ENCODE data around the gene ASTN2. TPM values are rescaled to one million over a fixed set of nuclear protein-coding genes. Genes with fewer than 3 reads are reported as not detected.

Gene ASTN2
- total and polyA plus RNA-seq, 2 experiments from 2014 or later: 5.8 to 7.5 TPM

DNA sequence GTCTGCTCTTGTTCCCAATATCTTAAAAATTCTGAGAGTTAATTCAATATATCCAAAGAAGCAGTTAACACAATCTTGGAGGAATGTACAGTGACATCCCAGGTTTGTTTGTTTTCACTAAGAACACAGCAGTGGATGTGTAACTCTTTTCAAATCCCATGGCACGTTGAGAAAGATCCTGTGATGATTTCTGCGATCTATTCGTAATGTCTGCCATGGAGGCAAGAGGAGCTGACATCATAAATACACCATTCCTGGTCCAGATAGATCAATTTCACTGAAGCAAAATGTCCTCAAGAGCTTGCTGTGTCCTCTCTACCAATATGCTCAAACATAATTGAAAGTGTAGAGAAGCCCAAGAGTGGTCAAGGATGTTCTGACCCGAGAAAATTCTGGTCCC lies 980.5 kb downstream of the ASTN2 start:
- Histone ChIP-seq H3K27ac (no peak overlapping the region), H3K4me3 (no peak overlapping the region), H3K27me3 (replicated peaks; ENCODE audit: insufficient read depth) (no peaks in the 10 kb centered on the region), H3F3A (ENCODE audit: insufficient read depth) (no peaks in the 10 kb centered on the region), H3K4me1 (ENCODE audit: insufficient read depth) (no peaks in the 10 kb centered on the region), H3K9ac (no peak overlapping the region), H2AFZ (no peak overlapping the region), H3K9me3 (ENCODE audit: low read depth) (no peaks in the 10 kb centered on the region), H4K20me1 (ENCODE audit: insufficient read depth) (no peaks in the 10 kb centered on the region), H3K9me2 (ENCODE audit: insufficient read depth) (no peaks in the 10 kb centered on the region), H3K79me2 (ENCODE audit: insufficient read depth) (no peaks in the 10 kb centered on the region), H3K4me2 (ENCODE audit: unreplicated experiment) (no peak overlapping the region), H3K36me3 (ENCODE audit: low read depth) (no peaks in the 10 kb centered on the region)
- TF ChIP-seq EZH2 (IDR thresholded peaks at IDR 0.05; ENCODE audit: insufficient read depth, poor library complexity, severe bottlenecking) (no peak), EZH2phosphoT487 (IDR thresholded peaks at IDR 0.05; ENCODE audit: insufficient read depth, low read depth) (no peak)
- in situ Hi-C loops (cut with MboI): no loop called here
- DNase-seq: no peak
- 61 to 64% methylated on average over 4 of the region's 4 CpGs for WGBS, 2 experiments (ENCODE audit: low coverage in 1 of 2, low lambda C conversion rate in 2 of 2, missing lambda C conversion rate in 2 of 2)

DNA sequence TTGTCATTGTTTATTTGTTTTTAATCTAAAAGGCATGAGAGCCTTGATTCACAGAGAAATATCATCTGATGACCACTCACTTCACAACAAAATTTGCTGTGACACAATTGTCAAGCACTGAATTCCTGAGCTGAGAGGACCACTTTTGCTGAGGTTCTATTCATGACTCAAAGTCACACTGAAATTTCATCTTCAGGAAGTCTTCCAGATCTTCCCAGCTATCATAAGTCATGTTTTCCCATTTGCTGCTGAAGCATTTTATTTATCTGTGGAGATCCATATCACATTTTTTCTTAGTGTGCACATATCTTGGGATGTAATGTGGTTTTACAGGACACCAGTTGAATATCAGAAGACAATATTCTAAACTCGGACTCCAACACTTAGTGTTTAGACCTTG lies 982.8 kb downstream of the ASTN2 start:
- Histone ChIP-seq H3K36me3 (ENCODE audit: low read depth) (no peaks in the 10 kb centered on the region), H4K20me1 (ENCODE audit: insufficient read depth) (no peaks in the 10 kb centered on the region), H3K27me3 (replicated peaks; ENCODE audit: insufficient read depth) (no peaks in the 10 kb centered on the region), H3K9ac (no peak overlapping the region), H2AFZ (no peak overlapping the region), H3F3A (ENCODE audit: insufficient read depth) (no peaks in the 10 kb centered on the region), H3K4me1 (ENCODE audit: insufficient read depth) (no peaks in the 10 kb centered on the region), H3K27ac (no peak overlapping the region), H3K4me2 (ENCODE audit: unreplicated experiment) (no peak overlapping the region), H3K9me3 (ENCODE audit: low read depth) (no peaks in the 10 kb centered on the region), H3K4me3 (no peak overlapping the region), H3K9me2 (ENCODE audit: insufficient read depth) (no peaks in the 10 kb centered on the region), H3K79me2 (ENCODE audit: insufficient read depth) (no peaks in the 10 kb centered on the region)
- in situ Hi-C loops (cut with MboI): no loop called here
- peak; percentile 5 for DNase-seq
- 85 to 92% methylated on average over 1 of the region's 1 CpG for WGBS, 2 experiments (ENCODE audit: low coverage in 1 of 2, low lambda C conversion rate in 2 of 2, missing lambda C conversion rate in 2 of 2)
- no peak for TF ChIP-seq EZH2phosphoT487 (IDR thresholded peaks at IDR 0.05; ENCODE audit: insufficient read depth, low read depth)
- TF ChIP-seq EZH2 (IDR thresholded peaks at IDR 0.05; ENCODE audit: insufficient read depth, poor library complexity, severe bottlenecking): no peak

DNA sequence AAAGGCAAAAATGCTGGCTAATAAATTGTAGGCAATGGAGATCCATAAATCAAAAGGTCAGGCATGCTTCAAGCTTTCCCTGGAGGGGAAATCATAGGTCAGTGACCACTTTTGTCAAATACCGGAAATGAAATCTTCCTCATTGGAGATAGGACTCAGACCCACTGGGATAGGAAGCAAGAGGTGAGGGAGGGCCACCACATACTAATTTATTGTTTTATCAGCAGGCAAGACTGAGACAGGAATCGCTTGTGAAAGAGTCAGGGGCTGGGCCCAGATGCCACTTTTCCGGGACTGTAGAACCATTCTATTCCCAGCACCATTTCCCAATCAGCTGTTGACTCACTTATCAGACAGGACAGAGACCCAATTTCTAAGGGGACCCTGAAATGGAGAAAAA lies 984.0 kb downstream of the ASTN2 start:
- H3K9me2 ChIP-seq (ENCODE audit: insufficient read depth): no peaks in the 10 kb centered on the region
- no peaks in the 10 kb centered on the region for H3K36me3 ChIP-seq (ENCODE audit: low read depth)
- H4K20me1 ChIP-seq (ENCODE audit: insufficient read depth): no peaks in the 10 kb centered on the region
- no peaks in the 10 kb centered on the region for H3K79me2 ChIP-seq (ENCODE audit: insufficient read depth)
- no peak for DNase-seq
- TF ChIP-seq EZH2 (IDR thresholded peaks at IDR 0.05; ENCODE audit: insufficient read depth, poor library complexity, severe bottlenecking): no peak
- TF ChIP-seq EZH2phosphoT487 (IDR thresholded peaks at IDR 0.05; ENCODE audit: insufficient read depth, low read depth): no peak
- no peaks in the 10 kb centered on the region for H3K4me1 ChIP-seq (ENCODE audit: insufficient read depth)
- H3K27ac ChIP-seq: no peak overlapping the region
- H2AFZ ChIP-seq: no peak overlapping the region
- H3K27me3 ChIP-seq (replicated peaks; ENCODE audit: insufficient read depth): no peaks in the 10 kb centered on the region
- H3K9me3 ChIP-seq (ENCODE audit: low read depth): no peaks in the 10 kb centered on the region
- no peak overlapping the region for H3K4me2 ChIP-seq (ENCODE audit: unreplicated experiment)
- 92 to 97% methylated on average over 3 of the region's 3 CpGs for WGBS, 2 experiments (ENCODE audit: low coverage in 1 of 2, low lambda C conversion rate in 2 of 2, missing lambda C conversion rate in 2 of 2)
- no peak overlapping the region for H3K4me3 ChIP-seq
- H3F3A ChIP-seq (ENCODE audit: insufficient read depth): no peaks in the 10 kb centered on the region
- H3K9ac ChIP-seq: no peak overlapping the region
- in situ Hi-C loops (cut with MboI): no loop called here

DNA sequence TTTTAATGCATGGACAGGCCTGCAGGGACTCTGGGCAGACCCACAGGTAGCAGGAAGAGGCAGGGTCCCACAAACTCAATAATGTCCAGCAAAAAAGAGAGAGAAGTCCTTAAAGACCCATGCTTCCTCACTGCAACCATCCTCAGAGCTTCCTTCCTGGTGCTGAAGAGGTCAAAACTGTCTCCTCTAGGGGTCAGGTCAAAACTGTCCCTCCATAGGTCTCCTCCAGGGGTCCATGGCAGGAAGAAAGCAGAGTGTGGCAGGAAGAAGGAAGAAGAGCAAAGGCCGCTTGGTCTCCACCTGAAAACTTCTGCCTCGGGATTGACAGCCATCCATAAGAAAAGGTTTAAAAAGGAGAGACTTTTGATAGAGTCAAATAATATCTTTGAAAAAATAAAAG lies 989.6 kb downstream of the ASTN2 start:
- H4K20me1 ChIP-seq (ENCODE audit: insufficient read depth): no peaks in the 10 kb centered on the region
- no peak overlapping the region for H2AFZ ChIP-seq
- H3K4me1 ChIP-seq (ENCODE audit: insufficient read depth): peaks cover 5% of the 10 kb centered on the region; the same call in 1 of the 2 replicates
- 64 to 81% methylated on average over 2 of the region's 2 CpGs for WGBS, 2 experiments (ENCODE audit: low coverage in 1 of 2, low lambda C conversion rate in 2 of 2, missing lambda C conversion rate in 2 of 2)
- H3K9me3 ChIP-seq (ENCODE audit: low read depth): no peaks in the 10 kb centered on the region
- no peak for TF ChIP-seq EZH2phosphoT487 (IDR thresholded peaks at IDR 0.05; ENCODE audit: insufficient read depth, low read depth)
- no peak overlapping the region for H3K9ac ChIP-seq
- no peaks in the 10 kb centered on the region for H3K79me2 ChIP-seq (ENCODE audit: insufficient read depth)
- no peak overlapping the region for H3K4me2 ChIP-seq (ENCODE audit: unreplicated experiment)
- no peak for DNase-seq
- H3F3A ChIP-seq (ENCODE audit: insufficient read depth): peaks cover 11% of the 10 kb centered on the region
- no peaks in the 10 kb centered on the region for H3K9me2 ChIP-seq (ENCODE audit: insufficient read depth)
- H3K4me3 ChIP-seq: no peak overlapping the region
- in situ Hi-C loops (cut with MboI): no loop called here
- no peaks in the 10 kb centered on the region for H3K36me3 ChIP-seq (ENCODE audit: low read depth)
- no peaks in the 10 kb centered on the region for H3K27me3 ChIP-seq (replicated peaks; ENCODE audit: insufficient read depth)
- H3K27ac ChIP-seq: no peak overlapping the region

DNA sequence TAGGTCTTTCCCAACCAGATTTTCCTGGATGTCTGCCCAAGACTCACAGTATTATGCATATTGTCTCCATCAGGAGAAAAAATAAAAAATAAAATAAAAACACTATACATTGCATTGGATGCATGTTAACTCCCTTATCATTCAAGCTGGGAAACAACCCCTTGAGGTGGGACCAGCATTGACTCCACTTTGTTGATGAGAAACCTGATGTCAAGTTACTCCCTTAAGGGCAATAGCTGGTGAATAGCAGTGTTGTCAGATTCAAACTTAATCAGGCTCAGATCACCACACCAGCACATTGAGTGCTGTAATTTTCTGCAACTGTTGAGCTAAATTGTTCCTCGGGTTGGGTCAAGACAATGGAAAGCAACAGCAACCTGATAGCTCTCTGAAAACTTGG lies 991.7 kb downstream of the ASTN2 start:
- WGBS, 2 experiments (ENCODE audit: low coverage in 1 of 2, low lambda C conversion rate in 2 of 2, missing lambda C conversion rate in 2 of 2): 56 to 61% methylated on average over 1 of the region's 1 CpG
- Histone ChIP-seq H3K9ac (no peak overlapping the region), H3K79me2 (ENCODE audit: insufficient read depth) (no peaks in the 10 kb centered on the region), H4K20me1 (ENCODE audit: insufficient read depth) (no peaks in the 10 kb centered on the region), H3K9me2 (ENCODE audit: insufficient read depth) (no peaks in the 10 kb centered on the region), H3K36me3 (ENCODE audit: low read depth) (no peaks in the 10 kb centered on the region), H3K4me2 (ENCODE audit: unreplicated experiment) (no peak overlapping the region), H3K4me1 (ENCODE audit: insufficient read depth) (peaks cover 5% of the 10 kb centered on the region; the same call in 1 of the 2 replicates), H3F3A (ENCODE audit: insufficient read depth) (peaks cover 11% of the 10 kb centered on the region), H3K9me3 (ENCODE audit: low read depth) (no peaks in the 10 kb centered on the region), H3K4me3 (no peak overlapping the region), H3K27me3 (replicated peaks; ENCODE audit: insufficient read depth) (no peaks in the 10 kb centered on the region), H3K27ac (no peak overlapping the region), H2AFZ (no peak overlapping the region)
- DNase-seq: no peak
- TF ChIP-seq EZH2 (IDR thresholded peaks at IDR 0.05; ENCODE audit: insufficient read depth, poor library complexity, severe bottlenecking) (no peak), EZH2phosphoT487 (IDR thresholded peaks at IDR 0.05; ENCODE audit: insufficient read depth, low read depth) (no peak)
- in situ Hi-C loops (cut with MboI): no loop called here

Measured in GM23248 (cell line).